Measurements from ENCODE around the gene ARHGDIB.

The ARHGDIB gene

GRCh38 chr12:14919455-14919854, 41.9 kb downstream of the ARHGDIB start:
- ChIA-PET CTCF (interaction anchor here (2.4 kb wide), 1 partner anchor 19 kb away, joined by 7 read pairs; the partner anchor contains the start of gene ERP27), POLR2A (no interaction called here)
- no peak for DNase-seq (ENCODE audit: extremely low spot score)
- TF ChIP-seq CTCF (IDR thresholded peaks at IDR 0.05; ENCODE audit: control extremely low read depth, extremely low read depth, low read depth, missing control alignments) = no peak

GRCh38 chr12:14915736-14916135, 45.7 kb downstream of the ARHGDIB start:
- no peak for DNase-seq (ENCODE audit: extremely low spot score)
- ChIA-PET CTCF (no interaction called here), POLR2A (no interaction called here)
- no peak for TF ChIP-seq CTCF (IDR thresholded peaks at IDR 0.05; ENCODE audit: control extremely low read depth, extremely low read depth, low read depth, missing control alignments)

GRCh38 chr12:14913381-14913781, 48.0 kb downstream of the ARHGDIB start:
- POLR2A ChIA-PET = no interaction called here
- DNase-seq (ENCODE audit: extremely low spot score) = no peak
- no peak for TF ChIP-seq CTCF (IDR thresholded peaks at IDR 0.05; ENCODE audit: control extremely low read depth, extremely low read depth, low read depth, missing control alignments)
- CTCF ChIA-PET = interaction anchor here (1.0 to 1.2 kb wide), 3 partner anchors 11 to 82 kb away, joined by 3 to 4 read pairs (median 4); no protein-coding TSS in a partner anchor

- no peak for TF ChIP-seq CTCF (IDR thresholded peaks at IDR 0.05; ENCODE audit: control extremely low read depth, extremely low read depth, low read depth, missing control alignments)
- ChIA-PET CTCF (interaction anchor here (1.0 to 2.7 kb wide), 3 partner anchors 8 to 17 kb away, joined by 3 to 14 read pairs (median 6); no protein-coding TSS in a partner anchor), POLR2A (no interaction called here)
- DNase-seq (ENCODE audit: extremely low spot score) = no peak
Observed at GRCh38 chr12:14911131-14911530, 50.3 kb downstream of the ARHGDIB start.

- DNase-seq (ENCODE audit: extremely low spot score) = no peak
- TF ChIP-seq CTCF (IDR thresholded peaks at IDR 0.05; ENCODE audit: control extremely low read depth, extremely low read depth, low read depth, missing control alignments) = no peak
- ChIA-PET POLR2A (no interaction called here), CTCF (interaction anchor here (1.0 to 2.7 kb wide), 2 partner anchors 10 to 16 kb away, joined by 3 to 14 read pairs; no protein-coding TSS in a partner anchor)
Observed at GRCh38 chr12:14910090-14910915, 51.1 kb downstream of the ARHGDIB start.

GRCh38 chr12:14907953-14908352, 53.4 kb downstream of the ARHGDIB start:
- POLR2A ChIA-PET = no interaction called here
- no peak for DNase-seq (ENCODE audit: extremely low spot score)
- no peak for TF ChIP-seq CTCF (IDR thresholded peaks at IDR 0.05; ENCODE audit: control extremely low read depth, extremely low read depth, low read depth, missing control alignments)
- CTCF ChIA-PET = no interaction called here

Measured in GM10248 (cell line).